ENCODE data around the gene PATE3. TPM values are rescaled to one million over a fixed set of nuclear protein-coding genes. Genes with fewer than 3 reads are reported as not detected.

Gene PATE3
- total RNA-seq: not detected

DNA sequence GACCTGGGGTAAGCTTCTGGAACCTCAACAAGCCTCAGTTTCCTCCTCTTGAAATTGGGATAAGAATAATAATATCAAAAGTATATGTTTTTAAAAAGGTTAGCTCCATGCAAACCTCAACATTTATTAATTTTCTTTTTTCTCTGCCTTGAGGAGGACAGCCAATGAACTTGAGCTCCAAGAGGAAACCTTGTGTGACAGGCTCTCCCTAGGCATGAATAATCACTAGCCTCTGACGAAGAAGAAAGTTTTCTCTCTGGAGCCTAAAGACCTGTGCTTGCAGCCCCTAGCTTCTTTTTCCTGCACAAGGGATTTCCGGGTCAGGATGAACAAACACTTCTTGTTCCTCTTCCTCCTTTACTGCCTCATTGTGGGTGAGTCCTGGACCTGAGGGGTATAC lies at the start of gene PATE3:
Gene PATE3, plus strand, starts transcription at position 301 of the 400 bp plus-strand sequence. Its CDS starts 25 bp downstream, at position 326.
- no peak for DNase-seq

DNA sequence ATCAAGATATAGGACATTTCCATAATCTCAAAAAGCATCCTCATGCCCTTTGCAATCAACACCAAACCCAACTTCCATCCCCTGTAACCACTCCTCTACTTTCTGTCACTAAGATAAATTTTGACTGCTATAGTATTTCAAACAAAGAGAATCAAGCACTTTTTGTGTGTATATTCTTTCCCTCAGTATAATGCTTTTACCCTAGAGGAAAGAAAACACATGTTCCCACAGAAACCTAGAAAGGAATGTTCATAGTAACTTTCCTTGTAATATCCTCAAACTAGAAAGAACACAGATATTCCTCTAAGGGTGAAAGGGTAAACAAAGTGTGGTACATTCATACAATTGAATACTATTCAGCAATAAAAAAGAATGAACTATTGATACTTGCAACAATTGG lies 47.3 kb upstream of the PATE3 start:
- DNase-seq: no peak

GRCh38 chr11:125743681-125744080 lies 44.2 kb upstream of the PATE3 start:
- no peak for DNase-seq

DNA sequence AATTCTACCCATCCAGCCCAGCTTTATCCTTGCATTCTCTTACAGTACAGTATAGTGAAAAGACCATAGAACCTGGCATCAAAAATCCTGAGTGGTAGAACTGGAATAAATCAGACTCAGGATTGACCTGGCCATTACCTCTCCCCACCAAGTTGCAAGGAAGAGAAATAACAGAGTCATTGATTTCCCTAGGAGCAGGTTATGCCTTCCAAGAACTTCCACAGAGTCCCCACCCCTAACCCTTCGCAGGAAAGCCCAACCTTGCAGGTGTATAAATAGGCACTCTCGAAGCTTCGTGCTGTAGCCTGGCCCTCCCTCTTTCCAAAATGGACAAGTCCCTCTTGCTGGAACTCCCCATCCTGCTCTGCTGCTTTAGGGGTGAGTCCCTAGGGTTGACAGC lies 41.9 kb upstream of the PATE3 start, which contains the start of gene PATE1:
Gene PATE1, plus strand, starts transcription at position 301 of the 400 bp plus-strand sequence. Its CDS starts 26 bp downstream, at position 327.
- DNase-seq: no peak

GRCh38 chr11:125750629-125751028 lies 37.3 kb upstream of the PATE3 start:
- DNase-seq: no peak

DNA sequence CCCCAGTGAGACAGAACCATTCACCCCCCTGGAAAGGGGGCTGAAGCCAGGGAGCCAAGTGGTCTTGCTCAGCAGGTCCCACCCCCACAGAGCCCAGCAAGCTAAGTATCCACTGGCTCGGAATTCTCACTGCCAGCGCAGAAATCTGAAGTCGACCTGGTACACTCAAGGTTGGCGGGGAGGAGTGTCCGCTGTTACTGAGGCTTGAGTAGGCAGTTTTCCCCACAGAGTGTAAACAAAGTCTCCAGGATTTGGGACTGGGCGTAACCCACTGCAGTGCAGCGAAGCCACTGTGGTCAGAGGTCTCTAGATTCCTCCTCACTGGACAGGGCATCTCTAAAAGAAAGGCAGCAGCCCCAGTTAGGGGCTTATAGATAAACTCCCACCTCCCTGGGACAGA lies 31.9 kb upstream of the PATE3 start:
- no peak for DNase-seq

DNA sequence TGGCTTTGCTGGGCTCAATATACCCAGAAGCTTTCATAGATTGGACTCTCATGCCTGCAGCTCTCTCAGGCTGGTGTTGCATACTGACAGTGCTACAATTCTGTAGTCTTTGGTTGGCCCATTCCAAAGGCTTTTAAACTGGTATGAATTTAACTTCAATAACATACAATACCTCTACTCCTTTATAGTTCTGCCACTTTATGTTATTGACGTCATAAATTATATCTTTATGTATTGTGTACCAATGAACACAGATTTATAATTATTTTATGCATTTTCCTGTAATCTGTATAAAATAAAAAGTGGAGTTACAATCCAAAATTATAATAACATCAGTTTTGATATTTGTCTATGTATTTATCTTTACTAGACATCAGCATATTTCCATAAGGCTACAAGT lies 25.5 kb upstream of the PATE3 start:
- DNase-seq: no peak

GRCh38 chr11:125763483-125763882 lies 24.4 kb upstream of the PATE3 start:
- no peak for DNase-seq

DNA sequence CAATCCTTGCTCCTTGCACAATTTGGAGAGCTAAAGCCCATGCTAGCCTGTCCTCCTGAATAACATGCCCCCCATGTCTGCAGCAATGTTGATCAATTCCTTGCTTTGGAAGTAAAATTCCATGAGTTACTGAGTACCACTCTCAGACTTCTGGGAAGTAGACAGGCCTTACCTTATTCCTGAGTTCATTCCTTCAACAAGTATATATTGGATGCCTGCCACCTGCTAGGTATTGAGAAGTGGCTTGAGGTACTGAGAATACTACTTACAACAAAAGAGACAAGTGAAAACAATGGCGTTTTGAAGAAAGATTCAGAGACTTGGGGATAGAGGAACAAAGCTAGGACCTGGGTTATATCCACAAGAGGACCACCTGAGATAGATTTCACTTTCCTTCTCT lies 21.7 kb upstream of the PATE3 start:
- DNase-seq: no peak

DNA sequence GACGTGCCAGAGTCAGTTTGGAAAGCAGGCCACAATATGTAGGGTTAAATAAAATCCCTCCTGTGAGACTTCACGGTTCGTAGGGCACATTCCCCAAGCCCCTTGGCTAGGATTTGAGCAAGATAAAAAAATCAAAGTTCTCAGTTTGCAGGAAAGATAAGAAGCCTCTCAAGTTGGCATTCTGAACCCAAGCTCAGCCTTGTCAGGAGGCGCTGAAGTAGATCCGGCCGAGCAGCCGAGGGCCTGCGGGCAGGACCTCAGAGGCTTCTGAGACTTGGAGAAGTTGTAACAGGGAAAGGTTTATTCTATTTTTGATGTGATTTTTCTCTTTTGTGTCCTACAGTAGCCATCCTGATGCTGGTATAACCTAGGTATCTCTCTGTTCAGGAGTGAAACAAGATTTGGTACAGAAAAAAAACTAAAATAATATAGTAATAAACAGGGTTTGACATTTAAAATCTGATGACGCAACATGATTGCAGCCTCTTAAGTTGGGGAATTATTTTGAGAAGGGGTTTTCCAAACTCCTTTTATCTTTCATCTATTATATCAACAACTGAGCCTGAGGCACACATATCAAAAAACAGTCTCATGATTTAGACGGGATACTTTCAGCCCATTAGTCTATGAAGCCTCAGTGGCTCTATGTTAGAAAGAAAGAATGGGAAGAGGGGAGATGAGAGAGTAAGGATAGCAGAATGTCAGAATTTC lies 19.4 kb upstream of the PATE3 start:
- DNase-seq: no peak

- no peak for DNase-seq
Observed at GRCh38 chr11:125770583-125770982, 17.3 kb upstream of the PATE3 start.

DNA sequence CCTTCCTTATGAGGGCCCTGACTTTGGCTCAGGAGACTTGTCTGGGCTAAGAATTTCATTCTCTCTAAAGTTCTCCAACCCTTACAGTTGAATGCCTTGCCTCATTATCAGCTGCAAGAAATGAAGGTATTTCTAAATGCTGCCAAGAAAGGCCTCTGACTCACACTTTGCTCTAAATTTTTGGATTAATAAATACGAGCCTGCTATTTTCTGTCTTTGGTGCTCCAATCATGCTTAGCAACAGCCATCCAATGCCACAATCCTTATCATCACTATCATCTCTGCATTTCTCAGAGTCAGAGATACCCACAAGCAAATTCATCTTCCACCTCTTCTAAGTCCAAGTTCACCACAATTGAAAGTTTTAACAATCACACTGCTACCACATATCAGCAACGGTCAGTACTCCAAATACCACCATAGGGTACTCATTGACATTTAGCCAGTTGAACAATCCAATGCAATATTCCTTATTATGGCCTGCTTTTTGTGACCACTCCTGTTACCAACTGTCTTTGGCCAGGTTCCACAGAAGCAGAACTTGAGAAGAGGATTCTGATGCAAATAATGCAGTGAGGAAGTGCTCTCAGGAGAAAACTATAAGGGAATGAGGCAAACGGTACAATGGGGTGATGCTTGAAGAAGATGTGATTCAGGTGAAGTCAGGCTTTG lies 15.0 kb upstream of the PATE3 start:
- no peak for DNase-seq

DNA sequence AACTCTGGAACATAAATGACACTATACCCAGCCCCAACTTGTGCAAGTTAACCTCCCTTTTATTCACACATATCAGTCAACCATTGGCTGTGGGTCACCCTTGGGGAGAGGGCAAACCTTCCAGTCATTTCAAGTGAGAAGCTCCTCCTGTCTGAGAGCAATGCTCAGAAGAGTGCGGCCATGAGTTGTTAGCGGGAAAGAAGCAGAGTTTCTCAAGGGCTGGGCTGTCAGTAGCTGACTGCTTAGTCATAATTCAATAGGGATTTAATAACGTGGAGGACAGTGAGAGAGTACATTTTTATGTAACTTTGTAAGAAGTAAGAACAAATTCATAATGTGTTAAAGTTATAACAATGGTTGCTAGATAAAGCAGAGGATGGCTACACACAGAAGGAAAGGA lies 14.4 kb upstream of the PATE3 start:
- DNase-seq: no peak

DNA sequence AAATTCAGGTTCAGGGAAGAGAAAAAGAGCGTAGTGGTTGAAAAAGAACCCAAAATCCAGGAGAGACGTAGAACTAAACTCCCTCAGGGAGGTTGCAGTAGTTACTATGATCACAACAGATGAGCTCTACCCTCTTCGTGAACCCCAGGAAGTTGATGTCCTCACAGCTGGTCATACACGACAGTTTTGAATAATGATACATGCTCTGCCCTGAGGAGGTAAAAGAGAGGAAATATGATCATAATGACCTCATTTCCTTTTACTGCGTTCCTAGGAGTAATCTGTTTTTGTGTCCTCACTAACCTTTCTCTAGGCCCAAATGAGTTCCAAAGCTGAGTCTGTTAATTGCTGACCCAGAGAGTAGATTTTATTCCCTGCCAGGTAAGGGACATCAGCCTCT lies 10.6 kb upstream of the PATE3 start:
- DNase-seq: no peak

- no peak for DNase-seq
Observed at GRCh38 chr11:125778728-125779127, 9.2 kb upstream of the PATE3 start, which contains the start of gene PATE2. Gene PATE2, minus strand, starts transcription at chr11:125778828. Its CDS starts 55 bp downstream, at chr11:125778773.

- no peak for DNase-seq
Observed at GRCh38 chr11:125784678-125785077, 3.2 kb upstream of the PATE3 start.

DNA sequence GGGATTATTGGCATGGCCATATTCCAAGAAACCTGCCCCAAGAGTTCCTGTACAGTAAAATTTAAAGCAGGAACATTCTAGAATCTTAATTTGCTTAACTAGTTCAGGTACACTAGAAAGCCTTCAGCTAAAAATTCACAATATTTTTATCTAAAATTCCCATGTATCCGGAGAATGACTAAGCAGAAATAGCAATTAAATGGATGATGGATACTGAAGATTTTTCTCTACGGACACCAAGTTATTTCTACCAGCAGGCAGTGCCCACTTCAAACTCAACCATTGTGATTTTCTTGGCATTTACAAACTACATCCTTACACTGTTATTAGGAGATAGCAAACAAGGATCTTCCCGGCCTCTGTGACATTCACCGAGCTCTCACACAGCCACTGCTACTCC lies 2.9 kb downstream of the PATE3 start:
- no peak for DNase-seq

GRCh38 chr11:125797641-125798040 lies 9.7 kb downstream of the PATE3 start:
- no peak for DNase-seq

GRCh38 chr11:125799808-125800207 lies 11.9 kb downstream of the PATE3 start:
- DNase-seq: no peak

DNA sequence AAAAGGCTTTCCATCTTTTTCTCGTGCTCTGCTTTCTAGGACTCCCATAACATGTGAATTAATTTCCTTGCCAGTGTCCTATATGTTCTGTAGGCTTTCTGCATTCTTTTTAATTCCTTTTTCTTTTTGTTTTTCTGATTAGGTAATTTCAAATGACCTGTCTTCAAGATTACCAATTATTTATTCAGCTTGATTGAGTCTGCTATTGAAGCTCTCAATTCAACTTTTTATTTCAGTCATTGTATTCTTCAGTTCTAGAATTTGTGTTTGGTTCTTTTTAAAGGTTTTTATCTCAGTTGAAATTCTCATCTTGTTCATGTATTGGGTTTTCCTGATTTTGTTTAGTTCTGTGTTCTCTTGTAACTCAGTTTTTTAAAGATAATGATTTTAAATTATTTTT lies 14.5 kb downstream of the PATE3 start:
- DNase-seq: no peak

DNA sequence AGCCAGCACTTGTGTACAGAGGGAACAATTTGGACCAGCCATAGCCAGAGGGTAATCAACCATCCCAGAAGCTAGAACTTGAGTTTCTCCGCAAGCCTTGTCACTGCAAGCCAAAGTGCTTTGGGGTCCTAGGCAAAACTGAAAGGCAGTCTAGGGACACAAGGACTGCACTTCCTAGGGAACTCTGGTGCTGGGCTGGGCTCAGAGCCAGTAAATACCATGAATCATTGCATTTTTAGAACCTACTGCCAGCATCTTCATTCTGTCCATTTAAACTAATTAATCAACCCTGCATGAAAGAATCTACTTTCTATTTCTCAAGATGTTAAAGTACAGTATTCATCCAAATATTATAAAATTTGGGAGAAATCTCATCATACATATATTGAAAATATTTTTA lies 20.0 kb downstream of the PATE3 start:
- no peak for DNase-seq

DNA sequence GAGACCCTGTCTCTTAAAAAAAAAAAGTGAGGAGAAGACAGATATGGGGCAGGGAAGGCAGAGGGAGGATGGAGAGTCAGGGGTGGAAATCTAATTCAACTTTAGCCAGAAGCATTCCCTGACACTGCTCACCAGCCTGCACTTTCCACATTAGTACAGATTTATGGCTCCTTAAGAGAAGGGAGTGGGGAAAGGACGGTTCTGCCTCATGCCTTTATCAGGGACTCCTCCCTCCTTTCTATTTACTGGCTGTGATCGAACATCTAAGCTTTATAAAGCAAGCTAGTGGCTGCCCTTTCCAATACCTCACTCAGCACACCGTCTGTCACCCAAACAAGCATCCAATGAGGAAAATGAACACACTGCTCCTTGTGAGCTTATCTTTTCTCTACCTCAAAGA lies 45.1 kb downstream of the PATE3 start, which contains the start of gene PATE4:
Gene PATE4, plus strand, starts transcription at position 301 of the 400 bp plus-strand sequence. Its CDS starts 44 bp downstream, at position 345.
- no peak for DNase-seq

DNA sequence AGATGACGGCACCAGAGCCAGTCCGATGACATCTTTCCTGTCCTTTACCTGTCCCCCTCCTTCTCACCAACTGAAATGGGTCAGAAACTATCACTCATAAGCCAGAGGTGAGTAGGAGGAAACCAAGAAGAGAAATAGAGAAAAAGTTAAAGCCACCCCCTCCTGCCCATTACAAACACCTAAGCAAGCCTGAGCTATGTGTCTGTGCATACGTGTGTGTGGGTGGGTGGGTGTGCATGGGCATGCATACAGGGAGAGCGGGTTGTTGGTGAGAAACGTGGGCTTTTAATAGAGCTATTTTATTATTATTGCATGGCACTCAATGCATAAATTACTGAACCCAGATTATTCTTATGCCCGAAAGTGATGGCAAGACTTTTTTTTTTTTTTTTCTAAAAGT lies 47.8 kb downstream of the PATE3 start:
- DNase-seq: no peak

Data from occipital lobe (tissue), 2 donors.